ENCODE data around the gene PATZ1.
"Not testable (repeated sequence)": the region's sequence is repeated elsewhere in the genome, so short reads cannot be mapped to it uniquely, and the experiment has no call there.

Gene PATZ1, protein sequence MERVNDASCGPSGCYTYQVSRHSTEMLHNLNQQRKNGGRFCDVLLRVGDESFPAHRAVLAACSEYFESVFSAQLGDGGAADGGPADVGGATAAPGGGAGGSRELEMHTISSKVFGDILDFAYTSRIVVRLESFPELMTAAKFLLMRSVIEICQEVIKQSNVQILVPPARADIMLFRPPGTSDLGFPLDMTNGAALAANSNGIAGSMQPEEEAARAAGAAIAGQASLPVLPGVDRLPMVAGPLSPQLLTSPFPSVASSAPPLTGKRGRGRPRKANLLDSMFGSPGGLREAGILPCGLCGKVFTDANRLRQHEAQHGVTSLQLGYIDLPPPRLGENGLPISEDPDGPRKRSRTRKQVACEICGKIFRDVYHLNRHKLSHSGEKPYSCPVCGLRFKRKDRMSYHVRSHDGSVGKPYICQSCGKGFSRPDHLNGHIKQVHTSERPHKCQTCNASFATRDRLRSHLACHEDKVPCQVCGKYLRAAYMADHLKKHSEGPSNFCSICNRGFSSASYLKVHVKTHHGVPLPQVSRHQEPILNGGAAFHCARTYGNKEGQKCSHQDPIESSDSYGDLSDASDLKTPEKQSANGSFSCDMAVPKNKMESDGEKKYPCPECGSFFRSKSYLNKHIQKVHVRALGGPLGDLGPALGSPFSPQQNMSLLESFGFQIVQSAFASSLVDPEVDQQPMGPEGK

DNA sequence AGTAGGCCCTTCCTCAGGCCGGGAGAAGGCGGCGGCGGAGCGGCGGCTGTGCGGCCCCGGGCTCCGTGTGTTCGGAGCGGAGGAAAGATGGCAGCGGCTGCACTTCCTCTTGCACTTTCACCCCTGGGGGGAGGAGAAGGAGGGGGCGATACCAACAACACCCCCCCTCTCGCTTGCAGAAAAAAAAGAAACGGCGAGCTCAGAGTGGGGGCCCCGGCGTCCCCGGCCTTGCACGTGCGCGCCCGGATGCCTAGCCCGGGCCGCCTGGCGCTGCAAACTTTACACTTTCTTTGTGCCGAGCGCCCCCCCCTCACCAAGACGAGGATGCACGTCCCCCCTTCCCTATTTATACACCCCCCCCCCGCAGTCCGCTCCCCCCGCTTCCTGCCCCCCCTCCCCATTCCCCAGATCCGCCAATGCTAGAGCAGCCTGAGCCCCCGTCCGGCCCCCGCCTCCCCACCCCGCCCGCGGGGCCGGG, at the start of gene PATZ1:
Gene PATZ1 (minus strand): TSS at position 92 of the 478 bp plus-strand sequence. CDS start 744 bp downstream, outside the sequence.
- H3K4me3 ChIP-seq (ENCODE audit: low read length), result peak within 1 kb of the TSS; percentile 92
- H3K9ac ChIP-seq (ENCODE audit: low read depth, low read length), result peak within 1 kb of the TSS; percentile 99
- peak within 1 kb of the TSS; percentile 94 for H3K27ac ChIP-seq (ENCODE audit: low read length)
- H3K36me3 ChIP-seq (ENCODE audit: insufficient read depth, low read depth, low read length), result peaks cover 27% of the 10 kb centered on the region
- H3K27me3 ChIP-seq (ENCODE audit: insufficient read depth, low read length), result no peaks in the 10 kb centered on the region
- H3K4me1 ChIP-seq (ENCODE audit: insufficient read depth, low read length), result peaks cover 27% of the 10 kb centered on the region; the same call in 1 of the 2 replicates
- no peaks in the 10 kb centered on the region for H3K9me3 ChIP-seq (ENCODE audit: insufficient read depth, low read depth, low read length)

DNA sequence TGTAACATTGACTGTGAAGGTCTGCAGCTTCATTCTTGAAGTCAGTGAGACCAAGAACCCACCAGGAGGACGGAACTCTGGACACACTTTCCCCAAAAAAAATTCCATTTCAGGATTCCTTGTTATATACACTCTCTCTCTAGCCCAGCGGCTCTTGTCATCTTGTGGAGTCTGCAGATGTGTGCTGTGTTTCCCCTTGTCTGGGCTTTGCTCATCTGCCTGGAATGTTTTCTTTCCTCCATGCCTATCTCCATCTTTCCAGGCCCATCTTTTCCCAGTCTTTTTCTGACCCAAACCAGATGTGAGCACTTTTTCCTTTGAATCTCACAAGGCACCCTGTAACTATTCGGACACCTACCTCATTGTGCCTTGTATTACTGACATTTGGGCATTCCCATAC, 48.2 kb upstream of the PATZ1 start:
- H3K27me3 ChIP-seq (ENCODE audit: insufficient read depth, low read length), result no peaks in the 10 kb centered on the region
- H3K9me3 ChIP-seq (ENCODE audit: insufficient read depth, low read depth, low read length), result no peaks in the 10 kb centered on the region
- H3K4me1 ChIP-seq (ENCODE audit: insufficient read depth, low read length), result peaks cover 4% of the 10 kb centered on the region; the same call in 1 of the 2 replicates
- H3K9ac ChIP-seq (ENCODE audit: low read depth, low read length), result no peak overlapping the region
- no peak overlapping the region for H3K27ac ChIP-seq (ENCODE audit: low read length)
- no peak overlapping the region for H3K4me3 ChIP-seq (ENCODE audit: low read length)
- no peaks in the 10 kb centered on the region for H3K36me3 ChIP-seq (ENCODE audit: insufficient read depth, low read depth, low read length)

DNA sequence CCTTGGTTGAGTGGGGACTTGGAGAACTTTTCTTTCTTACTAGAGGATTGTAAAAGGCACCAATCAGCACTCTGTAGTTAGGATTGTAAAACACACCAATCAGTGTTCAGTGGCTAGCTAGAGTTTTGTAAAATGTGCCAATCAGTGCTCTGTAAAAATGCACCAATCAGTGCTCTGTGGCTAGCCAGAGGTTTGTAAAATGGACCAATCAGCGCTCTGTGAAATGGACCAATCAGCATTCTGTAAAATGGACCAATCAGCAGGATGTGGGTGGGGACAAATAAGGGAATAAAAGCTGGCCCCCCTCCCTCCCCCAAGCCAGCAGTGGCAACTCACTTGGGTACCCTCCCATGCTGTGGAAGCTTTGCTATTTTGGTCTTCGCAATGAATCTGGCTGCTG, 47.7 kb upstream of the PATZ1 start:
- H3K4me3 ChIP-seq (ENCODE audit: low read length), result no peak overlapping the region
- peaks cover 4% of the 10 kb centered on the region; the same call in 1 of the 2 replicates for H3K4me1 ChIP-seq (ENCODE audit: insufficient read depth, low read length)
- no peak overlapping the region for H3K9ac ChIP-seq (ENCODE audit: low read depth, low read length)
- H3K27ac ChIP-seq (ENCODE audit: low read length), result no peak overlapping the region
- no peaks in the 10 kb centered on the region for H3K27me3 ChIP-seq (ENCODE audit: insufficient read depth, low read length)
- H3K9me3 ChIP-seq (ENCODE audit: insufficient read depth, low read depth, low read length), result no peaks in the 10 kb centered on the region
- no peaks in the 10 kb centered on the region for H3K36me3 ChIP-seq (ENCODE audit: insufficient read depth, low read depth, low read length)

DNA sequence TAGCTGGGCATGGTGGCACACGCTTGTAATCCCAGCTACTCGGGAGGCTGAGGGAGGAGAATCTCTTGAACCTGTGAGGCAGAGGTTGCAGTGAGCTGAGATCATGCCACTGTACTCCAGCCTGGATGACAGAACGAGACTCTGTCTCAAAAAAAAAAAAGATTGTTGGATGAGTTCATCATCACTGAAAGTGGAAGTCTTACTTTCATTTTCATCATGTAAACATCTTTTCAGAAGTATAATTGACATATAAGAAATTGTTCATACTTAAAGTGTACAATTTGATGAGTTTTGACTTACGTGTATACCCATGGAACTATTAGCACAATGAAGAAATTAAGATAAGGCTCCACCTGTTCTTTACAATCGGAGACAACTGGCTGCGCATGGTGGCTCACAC, 32.5 kb upstream of the PATZ1 start:
- not testable (repeated sequence) for H3K36me3 ChIP-seq (ENCODE audit: insufficient read depth, low read depth, low read length); H3K9ac ChIP-seq (ENCODE audit: low read depth, low read length); H3K4me1 ChIP-seq (ENCODE audit: insufficient read depth, low read length); H3K27me3 ChIP-seq (ENCODE audit: insufficient read depth, low read length); H3K27ac ChIP-seq (ENCODE audit: low read length); H3K4me3 ChIP-seq (ENCODE audit: low read length); H3K9me3 ChIP-seq (ENCODE audit: insufficient read depth, low read depth, low read length)

DNA sequence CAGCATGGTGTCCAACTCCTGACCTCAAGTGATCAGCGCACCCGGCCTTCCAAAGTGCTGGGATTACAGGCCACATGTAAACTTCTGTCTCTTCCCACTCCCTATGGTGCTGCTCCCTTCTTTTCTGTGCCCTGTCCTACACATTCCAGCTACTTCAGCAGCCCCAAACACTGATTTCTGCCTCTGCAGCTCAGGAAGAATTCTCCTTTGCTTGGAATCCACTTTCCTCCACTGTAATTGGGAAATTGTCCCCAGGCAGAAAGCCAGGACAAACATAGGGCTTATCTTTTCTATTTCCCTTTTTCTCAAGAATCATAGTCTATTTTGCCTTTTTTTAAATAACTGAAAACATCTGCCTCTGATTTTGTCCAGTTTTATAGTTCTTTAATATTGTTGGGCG, 32.0 kb upstream of the PATZ1 start:
- Histone ChIP-seq H3K9ac (ENCODE audit: low read depth, low read length) (no peak overlapping the region), H3K4me3 (ENCODE audit: low read length) (no peak overlapping the region), H3K36me3 (ENCODE audit: insufficient read depth, low read depth, low read length) (no peaks in the 10 kb centered on the region), H3K9me3 (ENCODE audit: insufficient read depth, low read depth, low read length) (no peaks in the 10 kb centered on the region), H3K27ac (ENCODE audit: low read length) (no peak overlapping the region), H3K4me1 (ENCODE audit: insufficient read depth, low read length) (no peaks in the 10 kb centered on the region), H3K27me3 (ENCODE audit: insufficient read depth, low read length) (no peaks in the 10 kb centered on the region)

DNA sequence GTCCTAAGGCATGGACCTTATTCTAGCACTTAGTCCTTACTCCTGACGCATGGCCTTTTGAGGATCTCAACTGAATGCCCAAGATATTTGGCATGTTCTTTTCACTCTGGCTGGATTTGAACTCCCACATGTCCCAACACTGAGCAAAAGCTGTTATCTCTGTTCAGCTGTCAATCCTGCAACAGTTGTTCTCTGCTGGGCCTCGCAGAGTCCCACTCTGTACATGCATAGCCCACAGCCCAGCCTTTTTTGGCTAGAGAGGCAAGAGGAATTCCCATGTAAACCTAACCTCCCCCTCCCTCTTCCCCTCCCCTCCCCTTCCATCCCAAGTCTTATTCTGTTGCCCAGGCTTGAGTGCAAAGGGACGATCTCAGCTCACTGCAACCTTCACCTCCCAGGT, 31.5 kb upstream of the PATZ1 start:
- H3K27ac ChIP-seq (ENCODE audit: low read length), result no peak overlapping the region
- no peaks in the 10 kb centered on the region for H3K4me1 ChIP-seq (ENCODE audit: insufficient read depth, low read length)
- H3K9ac ChIP-seq (ENCODE audit: low read depth, low read length), result no peak overlapping the region
- H3K36me3 ChIP-seq (ENCODE audit: insufficient read depth, low read depth, low read length), result no peaks in the 10 kb centered on the region
- no peaks in the 10 kb centered on the region for H3K9me3 ChIP-seq (ENCODE audit: insufficient read depth, low read depth, low read length)
- no peak overlapping the region for H3K4me3 ChIP-seq (ENCODE audit: low read length)
- no peaks in the 10 kb centered on the region for H3K27me3 ChIP-seq (ENCODE audit: insufficient read depth, low read length)

DNA sequence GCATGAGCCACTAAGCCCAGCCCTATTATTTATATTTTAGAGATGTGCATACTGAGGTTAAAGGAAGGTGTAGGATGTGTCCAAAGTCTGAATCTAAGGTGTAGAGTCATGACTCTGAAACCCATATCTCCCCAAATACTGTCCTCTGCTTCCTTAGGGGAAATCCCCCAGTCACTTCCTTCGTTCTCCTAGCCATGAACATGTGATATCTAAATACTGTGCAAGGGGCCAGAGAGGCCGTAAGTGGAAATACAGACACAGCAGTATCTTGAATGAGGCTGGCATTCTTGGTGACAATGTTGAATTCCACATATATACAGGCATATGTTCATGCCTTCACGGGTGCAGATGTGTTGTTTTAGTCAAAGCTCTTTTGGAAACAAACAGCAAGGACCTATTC, 21.3 kb upstream of the PATZ1 start:
- Histone ChIP-seq H3K27me3 (ENCODE audit: insufficient read depth, low read length) (no peaks in the 10 kb centered on the region), H3K4me1 (ENCODE audit: insufficient read depth, low read length) (no peaks in the 10 kb centered on the region), H3K4me3 (ENCODE audit: low read length) (no peak overlapping the region), H3K27ac (ENCODE audit: low read length) (no peak overlapping the region), H3K9ac (ENCODE audit: low read depth, low read length) (no peak overlapping the region), H3K36me3 (ENCODE audit: insufficient read depth, low read depth, low read length) (no peaks in the 10 kb centered on the region), H3K9me3 (ENCODE audit: insufficient read depth, low read depth, low read length) (no peaks in the 10 kb centered on the region)

DNA sequence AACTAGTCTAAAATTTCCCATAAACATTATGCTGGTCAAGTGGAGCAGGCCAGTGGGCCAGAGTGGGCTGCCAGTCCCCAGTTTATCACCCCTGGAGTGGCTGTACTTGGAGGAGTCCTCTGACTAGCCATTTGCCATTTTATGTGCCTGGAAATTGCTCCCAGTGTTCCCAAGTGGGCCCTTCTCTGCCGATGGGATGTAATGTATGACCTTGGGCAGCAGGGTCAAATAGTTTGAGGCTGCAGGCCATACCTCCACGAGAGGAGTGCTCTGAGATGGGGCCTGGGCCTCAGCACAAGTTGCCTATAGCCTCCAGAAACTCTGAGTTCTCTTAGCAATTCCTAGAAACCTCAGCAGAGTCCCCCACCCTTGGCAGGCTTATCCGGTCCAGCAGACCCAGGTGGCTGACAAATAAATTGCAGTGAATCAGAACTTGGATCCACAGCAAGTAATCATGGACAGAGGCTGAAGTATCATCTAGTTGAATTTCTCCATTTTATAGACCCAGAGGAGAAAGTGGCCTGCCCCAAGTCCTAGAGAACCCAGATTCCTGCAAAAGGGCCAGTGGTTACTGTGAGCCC, 17.8 kb upstream of the PATZ1 start:
- no peak overlapping the region for H3K4me3 ChIP-seq (ENCODE audit: low read length)
- no peaks in the 10 kb centered on the region for H3K36me3 ChIP-seq (ENCODE audit: insufficient read depth, low read depth, low read length)
- no peaks in the 10 kb centered on the region for H3K4me1 ChIP-seq (ENCODE audit: insufficient read depth, low read length)
- H3K9ac ChIP-seq (ENCODE audit: low read depth, low read length), result no peak overlapping the region
- H3K27ac ChIP-seq (ENCODE audit: low read length), result no peak overlapping the region
- no peaks in the 10 kb centered on the region for H3K27me3 ChIP-seq (ENCODE audit: insufficient read depth, low read length)
- no peaks in the 10 kb centered on the region for H3K9me3 ChIP-seq (ENCODE audit: insufficient read depth, low read depth, low read length)

DNA sequence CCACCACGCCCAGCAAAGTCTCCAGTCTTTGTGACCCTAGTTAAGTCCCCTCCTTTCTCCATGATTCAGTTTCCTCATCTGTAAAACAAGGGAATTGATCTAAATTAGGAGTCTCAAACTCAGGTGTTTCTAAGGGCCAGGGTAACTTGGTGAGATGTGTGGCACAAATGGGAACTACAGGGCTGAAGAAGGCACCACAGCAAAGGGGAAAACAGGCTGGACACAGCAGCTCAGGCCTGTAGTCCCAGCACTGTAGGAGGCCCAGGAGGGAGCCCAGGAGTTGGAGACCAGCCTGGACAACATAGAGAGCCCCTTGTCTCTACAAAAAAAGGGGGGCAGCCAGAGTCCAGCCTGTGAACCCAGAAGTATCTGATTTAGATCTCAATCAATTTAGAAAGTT, 15.6 kb upstream of the PATZ1 start:
- Histone ChIP-seq H3K27me3 (ENCODE audit: insufficient read depth, low read length) (no peaks in the 10 kb centered on the region), H3K4me1 (ENCODE audit: insufficient read depth, low read length) (no peaks in the 10 kb centered on the region), H3K9me3 (ENCODE audit: insufficient read depth, low read depth, low read length) (no peaks in the 10 kb centered on the region), H3K36me3 (ENCODE audit: insufficient read depth, low read depth, low read length) (no peaks in the 10 kb centered on the region), H3K9ac (ENCODE audit: low read depth, low read length) (no peak overlapping the region), H3K27ac (ENCODE audit: low read length) (no peak overlapping the region), H3K4me3 (ENCODE audit: low read length) (no peak overlapping the region)

DNA sequence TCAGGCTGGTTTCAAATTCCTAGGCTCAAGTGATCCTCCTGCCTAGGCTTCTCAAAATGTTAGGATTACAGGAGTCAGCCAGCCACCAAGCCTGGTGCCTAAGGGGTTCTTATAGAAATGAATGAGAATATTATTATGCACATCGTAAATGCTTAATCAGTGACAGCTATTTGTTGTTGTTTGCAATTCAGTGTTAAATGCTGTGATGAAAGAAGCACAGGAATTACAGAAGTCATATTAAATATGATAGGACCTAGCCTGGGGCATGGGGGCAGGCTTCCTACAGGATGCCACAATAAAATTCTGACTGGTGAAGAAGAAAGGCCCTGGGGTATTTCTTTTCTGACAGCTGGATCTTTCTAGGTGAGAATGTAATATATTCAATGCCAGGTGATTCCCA, 13.9 kb upstream of the PATZ1 start:
- Histone ChIP-seq H3K27me3 (ENCODE audit: insufficient read depth, low read length) (no peaks in the 10 kb centered on the region), H3K4me1 (ENCODE audit: insufficient read depth, low read length) (no peaks in the 10 kb centered on the region), H3K4me3 (ENCODE audit: low read length) (no peak overlapping the region), H3K9ac (ENCODE audit: low read depth, low read length) (no peak overlapping the region), H3K9me3 (ENCODE audit: insufficient read depth, low read depth, low read length) (no peaks in the 10 kb centered on the region), H3K36me3 (ENCODE audit: insufficient read depth, low read depth, low read length) (no peaks in the 10 kb centered on the region), H3K27ac (ENCODE audit: low read length) (no peak overlapping the region)

DNA sequence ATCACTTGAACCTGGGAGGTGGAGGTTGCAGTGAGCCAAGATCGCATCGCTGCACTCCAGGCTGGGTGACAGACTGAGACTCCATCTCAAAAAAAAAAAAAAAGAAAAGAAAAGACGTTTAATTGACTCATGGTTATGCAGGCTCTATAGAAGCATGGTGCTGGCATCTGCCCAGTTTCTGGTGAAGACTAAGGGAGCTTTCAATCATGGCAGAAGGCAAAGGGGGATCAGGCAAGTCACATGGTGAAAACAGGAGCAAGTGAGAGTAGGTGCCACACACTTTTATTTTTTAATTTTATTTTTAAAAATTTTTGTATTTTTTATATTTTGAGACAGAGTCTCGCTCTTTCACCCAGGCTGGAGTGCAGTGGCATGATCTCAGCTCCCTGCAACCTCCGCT, 8.4 kb upstream of the PATZ1 start:
- Histone ChIP-seq H3K36me3 (ENCODE audit: insufficient read depth, low read depth, low read length) (no peaks in the 10 kb centered on the region), H3K27ac (ENCODE audit: low read length) (no peak overlapping the region), H3K9me3 (ENCODE audit: insufficient read depth, low read depth, low read length) (no peaks in the 10 kb centered on the region), H3K4me1 (ENCODE audit: insufficient read depth, low read length) (no peaks in the 10 kb centered on the region; the same call in 1 of the 2 replicates), H3K9ac (ENCODE audit: low read depth, low read length) (no peak overlapping the region), H3K4me3 (ENCODE audit: low read length) (no peak overlapping the region), H3K27me3 (ENCODE audit: insufficient read depth, low read length) (no peaks in the 10 kb centered on the region)
